SU-DHL-6 (cell line): ENCODE data around the gene MRPL41.

Source experiments
- EZH2phosphoT487 ChIP-seq: fragments of 200-600 bp; sonication (generic), shearing (Covaris generic); conservative IDR thresholded peaks from 2 replicates; pipeline ENCODE4 v1.6.1; 2018; ENCODE audit warnings: mild to moderate bottlenecking, antibody characterized with exemption, low read length, moderate library complexity, mixed read lengths
- TF ChIP-seq, protein P1 (sequence below): fragments of 200-600 bp; sonication (generic); IDR thresholded peaks from one replicate; pipeline ENCODE4 v1.5.1; 2017; ENCODE audit warnings: antibody characterized with exemption, mild to moderate bottlenecking, low read length, moderate library complexity; ENCODE audit not compliant: insufficient read depth, poor library complexity, severe bottlenecking

DNA sequence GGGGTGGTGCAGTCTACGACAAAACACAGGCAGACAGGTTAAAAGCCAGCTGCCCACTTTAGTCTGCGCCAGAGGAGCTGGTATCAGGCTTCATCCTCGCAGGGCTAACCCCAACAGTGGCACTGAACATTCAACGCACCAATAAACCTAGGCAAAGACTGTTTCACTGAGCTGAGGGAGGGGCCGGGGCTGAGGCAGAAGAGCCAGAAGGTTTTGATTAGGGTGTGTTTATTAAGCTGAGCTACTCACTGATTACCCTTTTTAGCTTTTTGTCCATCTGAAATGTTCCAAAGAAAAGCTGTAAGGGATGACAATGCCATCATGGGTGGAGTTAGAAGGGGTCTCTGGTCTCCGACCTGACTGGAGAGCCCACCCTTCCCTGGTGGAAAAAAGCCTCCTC lies 37.2 kb downstream of the MRPL41 start:
- TF ChIP-seq, protein P1, sequence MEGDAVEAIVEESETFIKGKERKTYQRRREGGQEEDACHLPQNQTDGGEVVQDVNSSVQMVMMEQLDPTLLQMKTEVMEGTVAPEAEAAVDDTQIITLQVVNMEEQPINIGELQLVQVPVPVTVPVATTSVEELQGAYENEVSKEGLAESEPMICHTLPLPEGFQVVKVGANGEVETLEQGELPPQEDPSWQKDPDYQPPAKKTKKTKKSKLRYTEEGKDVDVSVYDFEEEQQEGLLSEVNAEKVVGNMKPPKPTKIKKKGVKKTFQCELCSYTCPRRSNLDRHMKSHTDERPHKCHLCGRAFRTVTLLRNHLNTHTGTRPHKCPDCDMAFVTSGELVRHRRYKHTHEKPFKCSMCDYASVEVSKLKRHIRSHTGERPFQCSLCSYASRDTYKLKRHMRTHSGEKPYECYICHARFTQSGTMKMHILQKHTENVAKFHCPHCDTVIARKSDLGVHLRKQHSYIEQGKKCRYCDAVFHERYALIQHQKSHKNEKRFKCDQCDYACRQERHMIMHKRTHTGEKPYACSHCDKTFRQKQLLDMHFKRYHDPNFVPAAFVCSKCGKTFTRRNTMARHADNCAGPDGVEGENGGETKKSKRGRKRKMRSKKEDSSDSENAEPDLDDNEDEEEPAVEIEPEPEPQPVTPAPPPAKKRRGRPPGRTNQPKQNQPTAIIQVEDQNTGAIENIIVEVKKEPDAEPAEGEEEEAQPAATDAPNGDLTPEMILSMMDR, result no peak
- TF ChIP-seq EZH2phosphoT487, result no peak
